T-helper 1 cell treated with Interleukin-12 subunit alpha and Interleukin-12 subunit beta and Interleukin-4 antibody, amounts not matched to agents 30 μg/mL and 1 μg/mL, for 36 hours (primary cell): Measurements from ENCODE around the gene PHF21A.

Experiments used
- H3K27ac Mint-ChIP-seq: one replicate; pipeline ENCODE4 v1.8.0; 2021; ENCODE audit warnings: mild to moderate bottlenecking, mixed read lengths
- H3K27me3 Mint-ChIP-seq: one replicate; pipeline ENCODE4 v1.8.0; 2021; ENCODE audit warnings: low read depth, mixed read lengths
- H3K36me3 Mint-ChIP-seq: one replicate; pipeline ENCODE4 v1.8.0; 2021; ENCODE audit warnings: low read depth, mixed read lengths
- H3K4me1 Mint-ChIP-seq: one replicate; pipeline ENCODE4 v1.8.0; 2021; ENCODE audit warnings: low read depth, mixed read lengths
- H3K4me3 Mint-ChIP-seq: one replicate; pipeline ENCODE4 v1.8.0; 2021; ENCODE audit warnings: mild to moderate bottlenecking, moderate library complexity, mixed read lengths
- H3K9me3 Mint-ChIP-seq: one replicate; pipeline ENCODE4 v1.8.0; 2021; ENCODE audit warnings: mixed read lengths

Gene PHF21A

DNA sequence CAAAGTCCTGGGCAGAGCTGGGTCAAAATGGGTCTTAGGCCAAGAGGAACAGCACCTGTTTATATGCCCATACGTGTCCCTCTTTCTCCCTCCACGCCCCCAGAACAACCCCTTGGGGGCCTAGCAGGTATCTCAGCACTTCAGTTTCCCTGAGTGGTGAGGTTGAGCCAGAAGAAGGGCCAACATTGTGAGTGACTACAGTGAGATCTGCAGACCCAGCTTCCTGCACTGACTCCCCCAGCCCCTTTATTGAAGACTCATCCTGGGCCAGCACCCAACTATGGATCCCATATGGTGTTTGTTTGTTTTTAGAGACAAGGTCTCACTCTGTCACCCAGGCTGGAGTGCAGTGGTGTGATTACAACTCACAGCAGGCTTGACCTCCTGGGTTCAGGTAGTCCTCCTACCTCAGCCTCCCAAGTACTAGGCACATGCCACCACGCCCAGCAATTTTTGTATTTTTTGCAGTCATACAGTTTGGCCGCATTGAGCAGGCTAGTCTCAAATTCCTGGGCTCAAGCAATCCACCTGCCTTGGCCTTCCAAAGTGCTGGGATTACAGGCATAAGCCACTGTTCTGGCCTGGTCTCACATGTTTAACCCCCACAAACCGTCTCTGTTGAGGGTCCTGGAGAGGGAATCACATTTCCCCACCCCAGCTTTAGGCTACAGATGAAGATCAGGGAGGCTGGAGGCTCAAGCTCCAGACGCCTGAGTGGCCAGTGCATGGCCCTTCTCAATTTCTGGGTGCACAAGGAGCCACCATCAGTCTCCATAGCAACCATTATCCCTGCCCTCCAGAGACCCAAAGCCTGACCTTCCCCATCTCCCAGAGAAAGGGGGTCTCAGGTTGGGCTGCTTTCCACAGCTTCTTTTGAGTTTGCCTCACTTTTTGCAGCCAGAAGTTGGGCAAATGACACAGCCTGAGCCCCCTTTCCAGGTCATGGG, 200.4 kb downstream of the PHF21A start:
- no peaks in the 10 kb centered on the region for H3K9me3 Mint-ChIP-seq

GRCh38 chr11:45919806-45920530, 201.3 kb downstream of the PHF21A start:
- H3K36me3 Mint-ChIP-seq = peaks cover 7% of the 10 kb centered on the region
- peak overlapping the region; percentile 86 for H3K4me3 Mint-ChIP-seq
- H3K27ac Mint-ChIP-seq = no peak overlapping the region
- H3K9me3 Mint-ChIP-seq = no peaks in the 10 kb centered on the region
- peaks cover 29% of the 10 kb centered on the region for H3K27me3 Mint-ChIP-seq
- peaks cover 17% of the 10 kb centered on the region for H3K4me1 Mint-ChIP-seq

More for the DNA sequence above, 200.4 kb downstream of the PHF21A start:
- H3K36me3 Mint-ChIP-seq = peaks cover 7% of the 10 kb centered on the region
- peak overlapping the region; percentile 58 for H3K4me3 Mint-ChIP-seq
- peaks cover 17% of the 10 kb centered on the region for H3K4me1 Mint-ChIP-seq
- no peak overlapping the region for H3K27ac Mint-ChIP-seq
- peaks cover 31% of the 10 kb centered on the region for H3K27me3 Mint-ChIP-seq

DNA sequence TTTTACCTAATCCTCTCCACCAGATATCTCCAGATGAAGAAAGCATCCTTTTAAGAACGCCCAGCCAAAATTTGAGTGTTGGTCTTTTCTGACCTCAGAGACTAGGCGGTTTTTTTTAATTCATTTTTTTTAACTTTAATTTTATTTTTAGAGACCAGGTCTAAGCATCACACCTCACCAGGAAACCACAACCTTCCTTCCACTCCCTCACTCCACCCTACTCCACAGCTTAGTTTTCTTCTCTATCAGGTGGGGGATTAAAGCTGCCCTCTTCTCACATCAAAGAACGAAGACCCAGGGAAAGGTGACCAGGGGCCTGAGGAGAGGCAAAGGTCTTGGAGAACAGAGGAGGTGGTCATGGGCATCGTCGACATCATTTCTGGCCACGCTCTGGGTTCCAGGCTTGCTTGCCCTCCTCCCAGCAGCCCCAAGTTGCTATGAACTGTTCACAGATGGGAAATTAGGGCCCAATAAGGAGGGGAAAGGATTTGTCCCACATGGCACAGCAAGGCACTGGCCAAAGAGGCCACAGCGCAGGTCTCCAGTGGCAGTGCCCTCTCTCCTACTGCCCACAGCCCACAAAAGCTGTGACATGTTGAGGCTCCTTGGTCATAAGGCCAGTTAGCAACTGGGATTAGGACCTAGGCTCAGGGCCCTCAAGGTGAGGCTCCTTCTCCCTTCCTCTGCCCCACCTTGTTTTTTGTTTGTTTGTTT, 202.1 kb downstream of the PHF21A start:
- H3K27ac Mint-ChIP-seq = peak overlapping the region; percentile 96
- H3K27me3 Mint-ChIP-seq = peaks cover 21% of the 10 kb centered on the region
- H3K4me3 Mint-ChIP-seq = peak overlapping the region; percentile 86
- H3K9me3 Mint-ChIP-seq = no peaks in the 10 kb centered on the region
- peaks cover 8% of the 10 kb centered on the region for H3K36me3 Mint-ChIP-seq
- H3K4me1 Mint-ChIP-seq = peaks cover 16% of the 10 kb centered on the region

DNA sequence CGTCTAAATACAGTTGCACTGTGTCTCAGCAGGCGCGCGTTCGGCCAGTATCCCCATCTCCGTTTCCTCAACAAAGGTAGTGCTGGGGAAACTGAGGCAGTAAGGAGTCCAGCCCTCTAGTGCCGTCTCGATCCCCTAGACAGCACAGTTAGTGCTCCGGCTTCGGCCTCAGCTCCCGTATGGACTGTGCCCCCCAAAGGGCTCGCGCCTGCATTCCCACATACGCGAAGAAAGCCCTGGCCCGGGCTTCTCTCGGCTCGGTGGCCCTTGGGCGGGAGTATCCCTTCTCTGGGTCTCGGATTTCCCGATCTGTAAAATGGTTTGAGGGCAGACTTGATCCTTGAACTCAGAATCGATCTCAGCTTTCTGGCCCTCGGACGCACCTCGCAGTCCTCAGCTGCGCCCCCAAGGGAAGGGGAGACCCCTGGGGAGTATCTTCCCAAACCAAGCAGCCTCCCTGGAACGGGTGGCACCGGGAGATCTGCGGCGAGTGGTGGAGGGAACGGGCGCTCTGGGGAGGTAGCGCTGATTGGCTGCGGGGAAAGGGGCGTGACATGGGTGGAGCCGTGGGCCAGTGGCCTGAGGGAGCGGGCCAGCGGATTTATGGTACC, 202.8 kb downstream of the PHF21A start:
- Mint-ChIP-seq H3K36me3 (peaks cover 8% of the 10 kb centered on the region), H3K4me1 (peaks cover 16% of the 10 kb centered on the region), H3K9me3 (no peaks in the 10 kb centered on the region), H3K4me3 (peak overlapping the region; percentile 86), H3K27ac (peak overlapping the region; percentile 96), H3K27me3 (peaks cover 16% of the 10 kb centered on the region)

GRCh38 chr11:45917623-45918330, 203.5 kb downstream of the PHF21A start, which contains the start of gene PEX16:
PEX16 (minus strand) TSS chr11:45917877; CDS start chr11:45917811, 66 bp downstream.
- Mint-ChIP-seq H3K9me3 (no peaks in the 10 kb centered on the region), H3K27me3 (peaks cover 12% of the 10 kb centered on the region), H3K4me1 (peaks cover 13% of the 10 kb centered on the region), H3K27ac (peak within 1 kb of the TSS; percentile 96), H3K36me3 (peaks cover 8% of the 10 kb centered on the region), H3K4me3 (peak within 1 kb of the TSS; percentile 86)

DNA sequence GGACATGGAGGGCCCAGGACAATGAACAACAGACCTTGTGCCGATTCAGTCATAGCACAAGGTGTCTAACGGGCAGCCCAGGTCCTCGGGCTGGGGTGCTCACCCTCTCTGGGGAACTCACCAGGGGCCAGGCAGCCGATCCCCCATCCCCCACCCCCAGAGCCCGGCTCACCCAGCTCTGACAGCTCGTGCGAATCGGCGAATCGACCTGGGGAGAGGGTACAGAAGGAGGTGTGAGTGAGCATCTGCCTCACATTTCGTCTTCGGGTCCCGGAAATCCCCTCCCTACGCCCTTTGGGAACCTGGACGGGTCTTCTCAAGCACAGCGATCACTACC, 204.0 kb downstream of the PHF21A start:
- peak overlapping the region; percentile 96 for H3K27ac Mint-ChIP-seq
- H3K9me3 Mint-ChIP-seq = no peaks in the 10 kb centered on the region
- peaks cover 13% of the 10 kb centered on the region for H3K4me1 Mint-ChIP-seq
- peaks cover 12% of the 10 kb centered on the region for H3K27me3 Mint-ChIP-seq
- peak overlapping the region; percentile 86 for H3K4me3 Mint-ChIP-seq
- H3K36me3 Mint-ChIP-seq = peaks cover 8% of the 10 kb centered on the region

DNA sequence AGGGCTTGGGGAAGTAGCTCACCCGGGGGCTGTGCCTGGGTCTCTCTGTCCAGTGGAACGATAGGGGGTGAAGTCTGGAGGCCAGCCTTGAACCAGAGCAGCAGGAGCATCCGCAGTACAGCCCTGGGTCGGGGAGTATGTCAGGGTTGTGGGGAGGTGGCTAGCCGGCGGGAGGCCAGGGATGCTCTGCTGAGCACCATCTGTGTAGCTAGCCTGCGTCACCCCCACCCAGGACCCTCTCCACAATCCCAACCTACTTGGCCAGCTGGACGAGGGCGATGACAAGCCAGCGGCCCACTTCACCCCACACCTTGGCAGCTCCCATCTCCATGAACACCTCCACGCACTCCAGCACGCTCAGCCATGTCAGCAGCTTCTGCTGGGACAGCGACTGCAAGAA, 205.8 kb downstream of the PHF21A start:
- Mint-ChIP-seq H3K4me1 (peaks cover 13% of the 10 kb centered on the region), H3K9me3 (no peaks in the 10 kb centered on the region), H3K27me3 (no peaks in the 10 kb centered on the region), H3K4me3 (peak overlapping the region; percentile 28), H3K27ac (no peak overlapping the region), H3K36me3 (peaks cover 10% of the 10 kb centered on the region)

DNA sequence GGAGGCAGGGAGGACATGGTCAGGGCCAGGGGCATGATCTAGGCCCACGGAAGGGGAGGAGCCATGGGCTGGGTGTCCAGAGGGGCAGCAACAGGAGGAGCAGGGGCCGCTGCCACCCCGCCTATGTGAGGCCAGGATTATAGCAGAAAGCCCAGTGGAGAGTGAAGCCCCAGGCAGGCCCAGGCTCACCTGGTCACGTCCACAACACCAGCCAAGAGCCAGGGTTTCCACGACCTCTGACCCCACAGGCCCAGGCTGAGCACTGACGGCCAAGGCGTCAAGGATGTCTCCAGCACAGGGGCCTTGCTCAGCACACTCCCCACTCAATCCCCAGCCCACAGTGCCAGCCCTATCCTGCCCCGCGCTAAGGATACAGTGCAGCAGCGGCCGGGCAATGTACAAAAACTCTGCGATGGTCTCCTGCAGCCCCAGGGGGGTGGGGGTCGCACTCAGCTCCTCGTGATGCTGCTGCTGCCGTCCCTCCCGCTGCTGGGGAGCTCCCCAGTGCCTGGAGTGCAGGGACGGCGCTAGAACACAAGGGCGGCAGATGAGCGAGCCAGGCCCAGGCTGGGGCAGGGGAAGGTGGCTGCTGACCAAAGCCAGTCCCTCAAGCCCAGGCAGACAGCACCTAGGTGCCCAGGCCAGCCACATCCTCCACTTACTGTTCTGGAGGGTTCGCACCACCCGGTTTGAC, 207.2 kb downstream of the PHF21A start:
- no peak overlapping the region for H3K27ac Mint-ChIP-seq
- no peak overlapping the region for H3K4me3 Mint-ChIP-seq
- H3K9me3 Mint-ChIP-seq = no peaks in the 10 kb centered on the region
- H3K27me3 Mint-ChIP-seq = no peaks in the 10 kb centered on the region
- peaks cover 10% of the 10 kb centered on the region for H3K36me3 Mint-ChIP-seq
- H3K4me1 Mint-ChIP-seq = peaks cover 13% of the 10 kb centered on the region

DNA sequence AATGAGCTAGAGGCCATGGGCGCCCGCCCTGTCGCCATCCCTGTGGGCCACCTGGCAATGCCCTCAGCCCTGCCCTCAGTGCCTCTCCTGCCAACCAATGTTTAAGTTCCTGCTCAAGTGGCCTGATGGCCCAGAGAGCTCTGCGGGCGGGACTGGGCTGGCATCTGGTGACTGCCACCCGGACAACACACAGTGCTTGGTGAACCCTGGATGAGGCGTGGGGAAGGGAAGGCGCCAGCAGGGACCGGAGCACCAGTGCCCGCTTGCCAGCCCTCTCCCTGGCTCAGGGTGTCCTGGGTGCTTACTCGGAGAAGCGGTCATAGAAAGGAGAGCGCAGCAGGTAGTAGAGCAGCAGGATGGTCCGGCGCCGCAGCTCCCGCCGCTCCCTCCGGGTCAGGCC, 207.7 kb downstream of the PHF21A start:
- no peak overlapping the region for H3K4me3 Mint-ChIP-seq
- H3K9me3 Mint-ChIP-seq = no peaks in the 10 kb centered on the region
- peaks cover 10% of the 10 kb centered on the region for H3K36me3 Mint-ChIP-seq

DNA sequence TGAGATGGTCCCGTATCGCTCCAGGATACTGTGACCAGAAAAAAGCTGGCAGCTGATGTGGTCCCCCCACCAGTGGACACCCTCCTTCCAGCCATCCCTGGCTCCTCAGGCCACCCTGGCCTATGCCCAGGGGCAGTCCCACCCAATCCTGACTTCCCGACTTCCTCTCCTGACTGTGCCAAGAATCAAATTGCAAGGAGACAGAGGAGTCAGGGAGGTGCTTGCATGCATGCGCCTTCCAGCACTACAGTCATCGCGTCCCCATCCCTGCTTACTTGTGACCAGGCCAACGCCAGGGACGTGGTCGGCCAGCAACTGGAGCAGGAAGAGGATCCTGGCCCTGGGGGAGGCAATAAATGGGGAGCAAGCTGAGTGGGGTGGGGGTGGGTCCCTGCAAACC, 210.6 kb downstream of the PHF21A start:
- H3K27ac Mint-ChIP-seq = no peak overlapping the region
- H3K27me3 Mint-ChIP-seq = no peaks in the 10 kb centered on the region
- no peak overlapping the region for H3K4me3 Mint-ChIP-seq
- H3K4me1 Mint-ChIP-seq = peaks cover 4% of the 10 kb centered on the region
- H3K9me3 Mint-ChIP-seq = no peaks in the 10 kb centered on the region
- peaks cover 6% of the 10 kb centered on the region for H3K36me3 Mint-ChIP-seq

More for the DNA sequence above, 207.7 kb downstream of the PHF21A start:
- Mint-ChIP-seq H3K27me3 (no peaks in the 10 kb centered on the region), H3K4me1 (peaks cover 12% of the 10 kb centered on the region), H3K27ac (no peak overlapping the region)

GRCh38 chr11:45909594-45910475, 211.4 kb downstream of the PHF21A start:
- no peak overlapping the region for H3K4me3 Mint-ChIP-seq
- no peaks in the 10 kb centered on the region for H3K9me3 Mint-ChIP-seq
- no peaks in the 10 kb centered on the region for H3K27me3 Mint-ChIP-seq
- peaks cover 6% of the 10 kb centered on the region for H3K36me3 Mint-ChIP-seq
- peaks cover 4% of the 10 kb centered on the region for H3K4me1 Mint-ChIP-seq
- no peak overlapping the region for H3K27ac Mint-ChIP-seq

GRCh38 chr11:45907911-45908370, 213.3 kb downstream of the PHF21A start:
- H3K9me3 Mint-ChIP-seq = no peaks in the 10 kb centered on the region
- H3K27me3 Mint-ChIP-seq = no peaks in the 10 kb centered on the region
- H3K36me3 Mint-ChIP-seq = peaks cover 5% of the 10 kb centered on the region
- H3K4me3 Mint-ChIP-seq = no peak overlapping the region
- no peak overlapping the region for H3K27ac Mint-ChIP-seq
- H3K4me1 Mint-ChIP-seq = peaks cover 2% of the 10 kb centered on the region
